GM21447 (cell line): Measurements from ENCODE around the gene CLCF1.

Source experiments
- ATAC-seq: cut with Tn5 transposase; IDR thresholded peaks from one replicate; pipeline ENCODE4 v1.9.1; 2021; ENCODE audit not compliant: unreplicated experiment

The CLCF1 gene

DNA sequence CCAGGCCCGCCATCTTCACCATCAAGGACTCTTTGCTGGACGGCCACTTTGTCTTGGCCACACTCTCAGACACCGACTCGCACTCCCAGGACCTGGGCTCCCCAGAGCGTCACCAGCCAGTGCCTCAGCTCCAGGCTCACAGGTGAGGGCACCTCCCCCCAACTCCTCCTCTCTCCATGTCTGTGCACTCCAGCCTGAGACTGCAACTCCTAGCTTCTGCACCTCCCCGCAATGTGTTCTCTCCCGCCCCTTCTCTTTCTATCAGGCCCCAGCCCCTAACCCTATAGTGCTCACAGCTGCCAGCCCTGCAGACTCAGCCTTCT lies 22.8 kb upstream of the CLCF1 start:
- no peak for ATAC-seq

DNA sequence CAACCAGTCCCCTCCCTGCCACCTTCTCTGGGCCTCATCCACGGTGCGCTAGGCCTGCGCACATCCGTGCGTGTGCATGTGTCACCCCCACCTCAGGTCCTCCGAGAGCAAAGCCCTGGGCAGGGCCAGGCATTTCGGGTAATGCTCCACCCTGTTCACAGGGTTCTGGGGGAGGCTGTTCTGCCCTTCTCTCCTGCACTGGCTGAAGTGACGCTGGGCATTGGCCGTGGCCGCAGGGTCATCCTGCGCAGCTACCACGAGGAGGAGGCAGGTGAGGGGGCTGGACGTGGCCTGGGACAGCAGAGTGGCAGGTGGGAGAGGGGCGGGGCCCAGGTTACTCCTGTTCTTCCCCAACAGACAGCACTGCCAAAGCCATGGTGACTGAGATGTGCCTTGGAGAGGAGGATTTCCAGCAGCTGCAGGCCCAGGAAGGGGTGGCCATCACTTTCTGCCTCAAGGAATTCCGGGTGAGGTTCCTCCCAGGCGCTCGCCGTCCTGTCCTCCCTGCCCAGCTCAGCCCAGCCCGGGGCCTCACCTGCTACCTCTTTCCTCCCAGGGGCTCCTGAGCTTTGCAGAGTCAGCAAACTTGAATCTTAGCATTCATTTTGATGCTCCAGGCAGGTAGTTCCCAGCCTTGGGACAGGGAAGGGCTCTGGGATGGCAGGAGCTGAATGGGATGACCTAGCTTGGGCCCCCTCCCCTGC lies 22.3 kb upstream of the CLCF1 start:
- ATAC-seq: no peak

DNA sequence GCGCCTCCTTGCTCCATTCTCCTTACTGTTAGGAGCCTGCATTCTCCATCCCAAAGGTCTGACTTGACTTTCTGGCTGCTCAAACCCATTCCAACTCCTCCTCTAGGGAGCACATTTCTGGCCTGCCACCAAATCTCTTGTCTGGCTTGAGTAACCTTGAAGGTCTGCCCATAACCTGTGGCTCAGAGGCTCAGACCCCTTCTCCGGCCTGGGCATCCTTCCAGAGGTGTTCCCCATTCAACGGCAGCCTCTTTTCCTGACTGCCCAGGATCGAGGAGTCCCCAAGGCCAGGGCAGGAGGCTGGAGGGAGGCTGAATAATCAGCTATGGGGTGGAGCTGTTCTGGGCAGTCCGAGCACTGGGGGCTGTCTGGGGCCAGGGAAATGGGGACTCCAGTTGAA lies 20.6 kb upstream of the CLCF1 start:
- ATAC-seq: no peak

DNA sequence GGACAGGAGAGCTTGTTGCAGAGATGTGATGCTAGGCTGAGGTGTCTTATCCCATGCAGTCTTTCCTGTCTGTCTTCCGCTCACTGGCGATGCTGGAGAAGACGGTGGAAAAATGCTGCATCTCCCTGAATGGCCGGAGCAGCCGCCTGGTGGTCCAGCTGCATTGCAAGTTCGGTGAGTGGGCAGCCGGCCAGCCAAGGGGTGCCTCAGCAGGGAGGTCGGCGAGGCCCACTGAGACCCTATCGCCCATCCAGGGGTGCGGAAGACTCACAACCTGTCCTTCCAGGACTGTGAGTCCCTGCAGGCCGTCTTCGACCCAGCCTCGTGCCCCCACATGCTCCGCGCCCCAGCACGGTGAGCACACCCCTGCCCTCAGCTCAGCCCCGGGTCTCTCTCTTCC lies 20.0 kb upstream of the CLCF1 start:
- ATAC-seq: no peak

DNA sequence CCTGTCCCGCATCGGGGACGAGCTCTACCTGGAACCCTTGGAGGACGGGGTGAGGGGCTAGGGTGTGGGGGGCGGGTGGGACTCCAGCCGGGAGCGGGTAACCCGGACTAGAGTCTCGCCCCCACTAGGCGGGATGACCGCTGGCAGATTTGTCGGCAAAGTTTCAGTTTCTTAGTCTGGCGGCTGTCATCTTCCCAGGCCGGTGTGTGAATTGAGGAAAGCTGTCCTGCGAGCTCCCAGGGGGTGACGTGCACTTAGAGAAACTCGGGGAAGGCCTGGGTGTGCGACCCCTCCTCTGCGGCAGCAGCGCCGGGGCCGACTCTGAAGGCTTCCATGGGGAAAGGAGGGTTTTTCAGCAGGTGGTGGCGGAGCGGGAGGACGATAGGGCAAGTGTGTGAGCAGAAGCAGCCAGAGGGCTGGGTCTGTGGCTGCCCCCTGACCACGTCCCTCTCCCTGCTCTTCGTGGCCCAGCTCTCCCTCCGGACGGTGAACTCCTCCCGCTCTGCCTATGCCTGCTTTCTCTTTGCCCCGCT lies 18.9 kb upstream of the CLCF1 start:
- ATAC-seq: peak; percentile 14

- ATAC-seq: peak; percentile 51
Measured at GRCh38 chr11:67391304-67392182, 18.1 kb upstream of the CLCF1 start, which contains the start of gene RAD9A. RAD9A (plus strand) TSS chr11:67391986; CDS start chr11:67392045, 59 bp downstream.

- ATAC-seq: no peak
Measured at GRCh38 chr11:67390947-67391303, 17.5 kb upstream of the CLCF1 start.

DNA sequence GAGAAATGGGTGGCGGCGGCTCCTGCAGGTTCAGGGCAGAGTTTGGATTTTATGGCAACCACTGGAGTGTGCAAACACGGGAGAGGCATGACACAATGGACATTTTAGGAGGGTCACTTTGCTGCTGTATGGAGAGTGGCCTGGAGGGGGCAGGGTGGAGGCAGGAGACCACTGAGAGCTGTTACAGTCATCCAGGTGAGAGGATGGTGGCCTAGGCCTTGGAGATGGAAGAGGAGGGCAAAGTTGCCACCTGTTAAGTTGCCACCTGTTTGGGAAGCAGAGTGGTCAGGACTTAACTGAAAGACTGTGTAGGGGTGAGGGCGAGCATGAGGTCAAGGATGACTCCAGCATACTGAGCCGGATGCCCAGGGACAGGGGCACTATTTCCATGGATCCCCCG lies 16.1 kb upstream of the CLCF1 start:
- ATAC-seq: no peak

- ATAC-seq: no peak
Measured at GRCh38 chr11:67387518-67387917, 14.1 kb upstream of the CLCF1 start.

GRCh38 chr11:67387069-67387468 lies 13.7 kb upstream of the CLCF1 start:
- ATAC-seq: no peak

DNA sequence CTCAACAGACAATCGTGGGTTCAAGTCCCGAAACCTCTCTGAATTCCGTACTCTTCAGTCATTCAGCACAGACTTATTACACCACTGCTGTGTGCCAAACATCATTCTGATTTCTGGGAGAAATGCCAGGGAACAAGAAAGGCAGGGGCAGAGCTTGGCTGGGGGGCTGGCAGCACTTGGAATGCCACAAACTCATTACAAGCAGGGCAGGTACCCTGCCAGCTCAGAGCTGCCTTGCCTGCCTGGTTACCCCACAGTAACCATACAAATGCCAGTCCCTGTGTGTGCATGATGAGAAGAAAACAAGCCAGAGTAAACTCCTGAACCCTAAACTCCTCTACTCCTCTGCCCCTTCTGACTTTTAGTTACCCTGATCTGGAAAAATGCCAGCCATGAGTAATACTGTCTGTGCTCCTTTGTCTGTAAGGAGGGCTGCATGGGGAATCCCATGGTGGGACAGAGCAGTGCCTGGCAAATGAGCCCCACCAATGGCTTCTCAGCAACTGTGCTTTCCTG lies 11.5 kb upstream of the CLCF1 start:
- ATAC-seq: no peak

- peak; percentile 57 for ATAC-seq
Measured at GRCh38 chr11:67382276-67383136, 9.1 kb upstream of the CLCF1 start.

DNA sequence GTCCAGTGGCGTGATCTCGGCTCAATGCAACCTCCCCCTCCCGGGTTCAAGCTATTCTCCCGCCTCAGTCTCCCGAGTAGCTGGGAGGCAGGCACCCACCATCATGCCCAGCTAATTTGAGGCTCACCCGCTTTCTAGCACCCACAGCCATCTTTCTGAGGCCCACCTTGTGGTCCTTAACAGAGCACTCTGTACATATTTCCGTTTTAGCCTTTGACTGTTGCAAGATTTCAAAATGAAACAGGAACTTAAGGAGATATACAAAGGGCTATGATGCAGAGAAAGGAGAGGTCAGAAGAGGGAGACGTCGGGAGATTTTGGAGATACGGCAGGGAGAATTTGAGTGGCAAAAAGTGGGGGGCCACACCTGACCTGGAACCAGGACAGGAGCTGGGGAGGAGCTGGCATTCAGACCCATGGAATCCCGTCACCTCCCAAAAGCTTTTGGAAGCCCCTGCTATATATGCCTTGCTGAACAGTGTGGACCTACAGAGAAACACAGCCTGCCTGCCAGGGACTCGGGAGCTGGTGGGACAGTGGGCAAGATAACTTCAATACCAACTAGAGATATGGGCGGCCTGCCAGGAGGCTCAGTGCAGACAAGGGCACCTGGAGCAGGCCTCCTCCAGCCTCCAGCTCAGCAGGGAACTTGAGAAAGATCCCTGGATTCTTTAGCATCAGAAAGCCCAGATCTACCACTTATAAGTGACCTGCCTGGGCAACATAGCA lies 8.0 kb upstream of the CLCF1 start:
- ATAC-seq: peak; percentile 43

- ATAC-seq: no peak
Measured at GRCh38 chr11:67379061-67380058, 6.0 kb upstream of the CLCF1 start.

DNA sequence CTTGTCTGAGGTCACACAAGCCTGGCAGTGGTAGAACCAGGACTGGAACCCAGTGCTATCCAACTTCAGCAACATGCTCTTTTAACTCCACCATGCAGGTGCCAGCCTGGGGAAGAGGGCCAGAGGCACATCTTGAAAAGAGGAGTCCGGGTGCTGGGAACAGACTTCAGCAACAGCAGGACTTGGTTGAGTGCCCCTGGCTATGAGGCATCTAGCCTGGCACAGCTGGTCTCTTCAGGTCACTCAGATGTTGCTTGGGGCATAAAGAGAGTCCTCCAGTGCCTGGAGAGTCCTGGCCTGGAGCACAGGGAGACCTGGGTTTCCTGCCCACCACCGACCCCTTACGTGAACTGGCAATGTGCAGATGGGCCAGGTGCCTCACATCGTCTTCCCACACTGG lies 5.1 kb upstream of the CLCF1 start:
- no peak for ATAC-seq

GRCh38 chr11:67376873-67377808 lies 3.7 kb upstream of the CLCF1 start:
- no peak for ATAC-seq

- ATAC-seq: no peak
Measured at GRCh38 chr11:67376063-67376820, 2.8 kb upstream of the CLCF1 start.
